ENCODE measurements around the gene NKTR. TPM values are rescaled to one million over a fixed set of nuclear protein-coding genes. Genes with fewer than 3 reads are reported as not detected.

Gene NKTR
- total RNA-seq, 3 donors from 2014 or later, result 44.2 to 48.1 (median 46.7) TPM

GRCh38 chr3:42658771-42659390 is 58.4 kb downstream of the NKTR start:
- no peak overlapping the region for H3K4me3 Mint-ChIP-seq
- H3K9me3 Mint-ChIP-seq, result no peaks in the 10 kb centered on the region
- H3K36me3 Mint-ChIP-seq (ENCODE audit: insufficient read depth), result no peaks in the 10 kb centered on the region
- H3K27me3 Mint-ChIP-seq (ENCODE audit: low read depth), result no peaks in the 10 kb centered on the region
- ATAC-seq, result no peak
- DNase-seq, result no peak
- H3K4me1 Mint-ChIP-seq (ENCODE audit: low read depth), result peaks cover 1% of the 10 kb centered on the region

GRCh38 chr3:42659451-42660130 is 59.1 kb downstream of the NKTR start:
- Mint-ChIP-seq H3K9me3 (no peaks in the 10 kb centered on the region), H3K36me3 (ENCODE audit: insufficient read depth) (no peaks in the 10 kb centered on the region), H3K4me3 (no peak overlapping the region), H3K27me3 (ENCODE audit: low read depth) (no peaks in the 10 kb centered on the region), H3K4me1 (ENCODE audit: low read depth) (peaks cover 1% of the 10 kb centered on the region)
- ATAC-seq (no peak), DNase-seq (no peak)

GRCh38 chr3:42660131-42660715 is 59.7 kb downstream of the NKTR start:
- Mint-ChIP-seq H3K4me1 (ENCODE audit: low read depth) (peaks cover 1% of the 10 kb centered on the region), H3K27me3 (ENCODE audit: low read depth) (no peaks in the 10 kb centered on the region), H3K9me3 (no peaks in the 10 kb centered on the region), H3K36me3 (ENCODE audit: insufficient read depth) (no peaks in the 10 kb centered on the region), H3K4me3 (no peak overlapping the region)
- DNase-seq (no peak), ATAC-seq (no peak)

- ATAC-seq (no peak), DNase-seq (no peak)
- Mint-ChIP-seq H3K4me1 (ENCODE audit: low read depth) (peaks cover 1% of the 10 kb centered on the region), H3K27me3 (ENCODE audit: low read depth) (no peaks in the 10 kb centered on the region), H3K4me3 (no peak overlapping the region), H3K36me3 (ENCODE audit: insufficient read depth) (no peaks in the 10 kb centered on the region), H3K9me3 (no peaks in the 10 kb centered on the region)
Observed at GRCh38 chr3:42660898-42661297, 60.4 kb downstream of the NKTR start.

GRCh38 chr3:42661593-42662022 is 61.1 kb downstream of the NKTR start:
- Mint-ChIP-seq H3K9me3 (no peaks in the 10 kb centered on the region), H3K4me1 (ENCODE audit: low read depth) (no peaks in the 10 kb centered on the region), H3K27me3 (ENCODE audit: low read depth) (no peaks in the 10 kb centered on the region)

GRCh38 chr3:42662037-42662812 is 61.7 kb downstream of the NKTR start:
- no peak for DNase-seq
- Mint-ChIP-seq H3K4me3 (no peak overlapping the region), H3K9me3 (no peaks in the 10 kb centered on the region), H3K36me3 (ENCODE audit: insufficient read depth) (no peaks in the 10 kb centered on the region), H3K27me3 (ENCODE audit: low read depth) (no peaks in the 10 kb centered on the region), H3K4me1 (ENCODE audit: low read depth) (no peaks in the 10 kb centered on the region)
- ATAC-seq, result no peak

More at GRCh38 chr3:42661593-42662022, 61.1 kb downstream of the NKTR start:
- ATAC-seq, result no peak
- H3K36me3 Mint-ChIP-seq (ENCODE audit: insufficient read depth), result no peaks in the 10 kb centered on the region
- H3K4me3 Mint-ChIP-seq, result no peak overlapping the region
- DNase-seq, result no peak

- Mint-ChIP-seq H3K36me3 (ENCODE audit: insufficient read depth) (no peaks in the 10 kb centered on the region), H3K4me3 (no peak overlapping the region), H3K4me1 (ENCODE audit: low read depth) (no peaks in the 10 kb centered on the region), H3K27me3 (ENCODE audit: low read depth) (no peaks in the 10 kb centered on the region), H3K9me3 (no peaks in the 10 kb centered on the region)
- DNase-seq (no peak), ATAC-seq (no peak)
Observed at GRCh38 chr3:42662813-42663535, 62.5 kb downstream of the NKTR start.

GRCh38 chr3:42663581-42664437 is 63.3 kb downstream of the NKTR start:
- no peak for ATAC-seq
- H3K4me3 Mint-ChIP-seq, result no peak overlapping the region

GRCh38 chr3:42664438-42664803 is 63.9 kb downstream of the NKTR start:
- H3K36me3 Mint-ChIP-seq (ENCODE audit: insufficient read depth), result no peaks in the 10 kb centered on the region
- H3K27me3 Mint-ChIP-seq (ENCODE audit: low read depth), result no peaks in the 10 kb centered on the region
- no peaks in the 10 kb centered on the region for H3K4me1 Mint-ChIP-seq (ENCODE audit: low read depth)
- DNase-seq (no peak), ATAC-seq (no peak)
- no peak overlapping the region for H3K4me3 Mint-ChIP-seq
- H3K9me3 Mint-ChIP-seq, result peaks cover 4% of the 10 kb centered on the region

More at GRCh38 chr3:42663581-42664437, 63.3 kb downstream of the NKTR start:
- no peaks in the 10 kb centered on the region for H3K27me3 Mint-ChIP-seq (ENCODE audit: low read depth)
- no peaks in the 10 kb centered on the region for H3K36me3 Mint-ChIP-seq (ENCODE audit: insufficient read depth)
- DNase-seq, result no peak
- H3K9me3 Mint-ChIP-seq, result peaks cover 2% of the 10 kb centered on the region
- H3K4me1 Mint-ChIP-seq (ENCODE audit: low read depth), result no peaks in the 10 kb centered on the region

GRCh38 chr3:42665050-42665878 is 64.8 kb downstream of the NKTR start:
- DNase-seq (no peak), ATAC-seq (no peak)
- Mint-ChIP-seq H3K9me3 (peaks cover 4% of the 10 kb centered on the region), H3K4me1 (ENCODE audit: low read depth) (no peaks in the 10 kb centered on the region), H3K36me3 (ENCODE audit: insufficient read depth) (no peaks in the 10 kb centered on the region), H3K27me3 (ENCODE audit: low read depth) (no peaks in the 10 kb centered on the region), H3K4me3 (no peak overlapping the region)

- Mint-ChIP-seq H3K27me3 (ENCODE audit: low read depth) (no peaks in the 10 kb centered on the region), H3K4me1 (ENCODE audit: low read depth) (no peaks in the 10 kb centered on the region), H3K4me3 (no peak overlapping the region), H3K36me3 (ENCODE audit: insufficient read depth) (no peaks in the 10 kb centered on the region), H3K9me3 (peaks cover 4% of the 10 kb centered on the region)
- DNase-seq (no peak), ATAC-seq (no peak)
Observed at GRCh38 chr3:42666022-42666421, 65.5 kb downstream of the NKTR start.

- Mint-ChIP-seq H3K9me3 (peaks cover 4% of the 10 kb centered on the region), H3K36me3 (ENCODE audit: insufficient read depth) (no peaks in the 10 kb centered on the region), H3K4me1 (ENCODE audit: low read depth) (no peaks in the 10 kb centered on the region), H3K27me3 (ENCODE audit: low read depth) (no peaks in the 10 kb centered on the region), H3K4me3 (no peak overlapping the region)
- DNase-seq, result no peak
- ATAC-seq, result no peak
Observed at GRCh38 chr3:42666577-42666998, 66.1 kb downstream of the NKTR start.

- no peaks in the 10 kb centered on the region for H3K27me3 Mint-ChIP-seq (ENCODE audit: low read depth)
- ATAC-seq (no peak), DNase-seq (no peak)
- no peaks in the 10 kb centered on the region for H3K4me1 Mint-ChIP-seq (ENCODE audit: low read depth)
- no peak overlapping the region for H3K4me3 Mint-ChIP-seq
- no peaks in the 10 kb centered on the region for H3K36me3 Mint-ChIP-seq (ENCODE audit: insufficient read depth)
- peaks cover 4% of the 10 kb centered on the region for H3K9me3 Mint-ChIP-seq
Observed at GRCh38 chr3:42667096-42667522, 66.6 kb downstream of the NKTR start.
